Immature natural killer cell (primary cell): ENCODE measurements around the gene TAF1B. TPM values are rescaled to one million over a fixed set of nuclear protein-coding genes. Genes with fewer than 3 reads are reported as not detected.
"Not testable (repeated sequence)": the region's sequence is repeated elsewhere in the genome, so short reads cannot be mapped to it uniquely, and the experiment has no call there.

Experiments
- DNase-seq, 3 donors: peaks; one replicate each; pipeline ENCODE4 v3.0.0; 2022; ENCODE audit warnings: mixed read lengths in 1 of 3
- H3K27ac Mint-ChIP-seq, 6 donors: one replicate each; pipeline ENCODE4 v1.8.0; 2020; ENCODE audit warnings: mixed read lengths in 6 of 6, mild to moderate bottlenecking in 5 of 6, inconsistent platforms in 4 of 6, moderate library complexity in 3 of 6
- H3K27me3 Mint-ChIP-seq, 3 donors: one replicate each; pipeline ENCODE4 v1.8.0; 2020 to 2021; ENCODE audit warnings: low read depth in 3 of 3, mild to moderate bottlenecking in 3 of 3, mixed read lengths in 3 of 3, moderate library complexity in 3 of 3, inconsistent platforms in 1 of 3
- H3K36me3 Mint-ChIP-seq, 3 donors: one replicate each; pipeline ENCODE4 v1.8.0; 2020; ENCODE audit warnings: mixed read lengths in 3 of 3, inconsistent platforms in 2 of 3, mild to moderate bottlenecking in 2 of 3
- H3K4me1 Mint-ChIP-seq, 2 donors: one replicate each; pipeline ENCODE4 v1.8.0; 2020; ENCODE audit warnings: inconsistent platforms in 2 of 2, mild to moderate bottlenecking in 2 of 2, mixed read lengths in 2 of 2, moderate library complexity in 1 of 2
- H3K4me3 Mint-ChIP-seq, 5 donors: one replicate each; pipeline ENCODE4 v1.8.0; 2020; ENCODE audit warnings: mild to moderate bottlenecking in 5 of 5, mixed read lengths in 5 of 5, inconsistent platforms in 3 of 5, moderate library complexity in 3 of 5
- H3K9me3 Mint-ChIP-seq, 6 donors: one replicate each; pipeline ENCODE4 v1.8.0; 2020; ENCODE audit warnings: mild to moderate bottlenecking in 6 of 6, mixed read lengths in 6 of 6, inconsistent platforms in 4 of 6, moderate library complexity in 3 of 6
- polyA plus RNA-seq, 3 donors: library from polyadenylated mRNA; unstranded; fragments of 300-500 nt; fragmentation: Illumina TruSeq; gene quantifications; one replicate each; pipeline ENCODE4 v1.2.3, GENCODE V29; 2021

The TAF1B gene
- polyA plus RNA-seq, 3 donors from 2014 or later, result 8.7 to 21.8 (median 10.2) TPM

- Mint-ChIP-seq H3K27ac (no peak overlapping the region), H3K4me1 (peaks cover 11 to 42% of the 10 kb centered on the region in 2 donors), H3K9me3 (peaks cover 2 to 14% (median 8%) of the 10 kb centered on the region in 6 donors), H3K4me3 (no peak overlapping the region), H3K27me3 (peaks cover 0 to 1% (median 0%) of the 10 kb centered on the region in 3 donors), H3K36me3 (peaks cover 26 to 41% (median 29%) of the 10 kb centered on the region in 3 donors)
- DNase-seq, result no peak
Observed at GRCh38 chr2:9892236-9892635, 49.0 kb downstream of the TAF1B start.

- DNase-seq, result no peak
- no peaks in the 10 kb centered on the region for H3K9me3 Mint-ChIP-seq
- H3K4me1 Mint-ChIP-seq, result peaks cover 11 to 23% of the 10 kb centered on the region in 2 donors
- H3K27ac Mint-ChIP-seq, result no peak overlapping the region
- peaks cover 6 to 14% (median 7%) of the 10 kb centered on the region in 3 donors for H3K36me3 Mint-ChIP-seq
- H3K27me3 Mint-ChIP-seq, result peaks cover 0 to 1% (median 0%) of the 10 kb centered on the region in 3 donors
- H3K4me3 Mint-ChIP-seq, result no peak overlapping the region
Observed at GRCh38 chr2:9895669-9896590, 52.7 kb downstream of the TAF1B start.

GRCh38 chr2:9897331-9897737 is 54.1 kb downstream of the TAF1B start:
- Mint-ChIP-seq H3K27me3 (no peaks in the 10 kb centered on the region), H3K4me3 (no peak overlapping the region), H3K36me3 (peaks cover 3 to 11% (median 6%) of the 10 kb centered on the region in 3 donors), H3K9me3 (no peaks in the 10 kb centered on the region), H3K4me1 (peaks cover 11 to 23% of the 10 kb centered on the region in 2 donors), H3K27ac (peak overlapping the region in 1 of 6 donors; percentile 32)
- DNase-seq, result no peak

DNA sequence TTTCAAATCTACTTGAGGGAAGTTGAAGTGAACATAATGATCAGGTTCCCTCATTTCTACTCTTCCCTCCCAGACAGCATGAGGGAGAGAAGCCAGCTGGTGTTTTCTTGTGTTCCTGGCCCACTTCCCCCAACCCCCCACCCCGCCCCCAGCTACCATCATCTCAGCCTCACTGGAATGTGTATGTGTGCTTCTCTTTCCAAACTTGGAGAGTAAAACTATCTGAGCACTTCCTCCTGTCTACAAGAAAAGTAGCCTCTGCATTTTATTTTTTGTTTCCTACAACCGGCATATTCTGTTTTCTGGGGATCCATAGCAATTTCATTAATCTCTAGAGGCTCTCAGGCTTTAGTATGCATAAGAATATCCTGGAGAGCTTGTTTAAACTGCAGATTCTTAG is 54.6 kb downstream of the TAF1B start:
- Mint-ChIP-seq H3K9me3 (no peaks in the 10 kb centered on the region), H3K4me3 (no peak overlapping the region), H3K27me3 (no peaks in the 10 kb centered on the region), H3K27ac (no peak overlapping the region), H3K36me3 (peaks cover 0 to 10% (median 6%) of the 10 kb centered on the region in 3 donors), H3K4me1 (peaks cover 11 to 23% of the 10 kb centered on the region in 2 donors)
- no peak for DNase-seq

DNA sequence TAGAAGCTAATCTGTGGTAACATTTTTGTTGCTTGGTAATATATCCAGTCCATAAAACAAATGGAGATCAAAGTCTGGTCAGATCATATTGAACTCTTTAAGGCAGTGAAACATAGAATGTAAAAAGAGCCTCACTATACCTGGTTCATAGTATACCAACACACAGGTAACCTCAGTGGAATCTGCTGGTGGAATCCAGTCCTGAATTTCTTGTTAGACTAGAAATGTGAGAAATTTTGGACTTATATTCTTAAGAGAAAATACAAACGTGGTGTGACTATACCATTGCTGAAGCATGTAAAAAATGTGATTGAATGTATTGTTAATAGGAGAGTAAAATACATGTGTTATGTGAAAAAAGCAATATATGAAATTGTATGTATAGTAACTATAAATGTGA is 62.1 kb downstream of the TAF1B start:
- Mint-ChIP-seq H3K36me3 (peaks cover 0 to 10% (median 4%) of the 10 kb centered on the region in 3 donors), H3K9me3 (no peaks in the 10 kb centered on the region), H3K27ac (no peak overlapping the region), H3K4me1 (no peaks in the 10 kb centered on the region), H3K27me3 (peaks cover 0 to 4% (median 0%) of the 10 kb centered on the region in 3 donors), H3K4me3 (no peak overlapping the region)
- DNase-seq, result no peak

DNA sequence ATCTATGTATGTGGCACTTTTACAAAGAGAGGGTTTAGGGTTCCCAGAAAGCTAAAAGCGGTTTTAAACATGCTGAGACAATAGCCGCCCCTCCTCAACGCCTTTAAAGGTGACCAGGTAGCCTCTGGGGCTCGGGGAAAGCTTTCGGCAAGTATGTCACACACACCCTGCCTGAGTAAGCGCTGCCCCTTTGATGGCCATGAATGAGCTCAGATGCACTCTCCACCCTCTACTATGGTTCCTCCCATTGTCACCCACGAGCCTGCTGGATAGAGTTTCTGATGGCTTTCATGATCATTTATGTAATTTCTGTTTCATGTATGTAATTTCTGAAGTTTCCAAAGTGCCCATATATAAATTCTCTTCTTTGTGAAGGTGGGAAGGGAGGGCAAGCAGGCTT is 64.1 kb downstream of the TAF1B start:
- no peak overlapping the region for H3K27ac Mint-ChIP-seq
- no peak overlapping the region for H3K4me3 Mint-ChIP-seq
- peaks cover 0 to 14% (median 8%) of the 10 kb centered on the region in 3 donors for H3K36me3 Mint-ChIP-seq
- no peaks in the 10 kb centered on the region for H3K9me3 Mint-ChIP-seq
- peaks cover 0 to 4% (median 0%) of the 10 kb centered on the region in 3 donors for H3K27me3 Mint-ChIP-seq
- no peak for DNase-seq
- H3K4me1 Mint-ChIP-seq, result no peaks in the 10 kb centered on the region

DNA sequence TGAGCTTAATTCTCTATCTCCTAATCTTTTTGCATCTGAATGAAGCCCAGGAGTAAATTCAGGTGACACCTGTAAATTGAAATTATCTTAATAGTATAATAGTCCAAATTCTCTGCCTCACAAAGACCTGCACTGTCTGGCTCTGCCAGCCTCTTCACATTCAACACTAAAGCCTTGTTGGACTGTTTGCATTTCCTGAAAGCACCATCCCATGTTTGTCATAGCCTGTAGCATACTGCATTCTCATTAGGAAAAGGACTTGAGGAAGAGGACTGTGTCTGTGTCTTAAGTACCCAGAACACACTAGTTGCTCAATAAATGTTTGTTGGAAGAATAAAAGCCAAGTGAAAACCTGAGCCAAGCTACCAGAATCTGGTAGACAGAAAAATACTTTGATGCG is 65.4 kb downstream of the TAF1B start:
- Mint-ChIP-seq H3K4me1 (no peaks in the 10 kb centered on the region), H3K27me3 (peaks cover 0 to 4% (median 0%) of the 10 kb centered on the region in 3 donors)

DNA sequence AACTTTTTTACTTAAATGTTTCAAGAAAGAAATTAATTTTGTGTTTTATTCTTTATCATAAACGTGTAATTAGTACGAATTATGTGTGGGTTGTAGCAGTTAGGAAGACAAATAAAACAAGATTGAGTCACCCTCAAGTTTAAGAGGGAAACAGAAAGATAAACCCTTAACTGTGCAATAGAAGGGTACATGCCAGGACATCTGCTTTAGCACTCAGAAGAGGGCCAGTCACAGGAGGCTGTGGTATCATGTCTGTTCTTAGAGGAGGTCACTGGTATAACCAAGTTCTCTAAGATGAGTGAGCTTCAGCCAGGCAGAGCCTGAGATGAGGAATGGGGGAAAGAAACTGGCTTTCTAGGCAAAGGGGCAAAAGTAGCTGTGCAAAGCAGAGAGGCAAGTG is 65.8 kb downstream of the TAF1B start:
- no peak overlapping the region for H3K27ac Mint-ChIP-seq
- no peak for DNase-seq
- H3K4me1 Mint-ChIP-seq, result no peaks in the 10 kb centered on the region
- no peak overlapping the region for H3K4me3 Mint-ChIP-seq
- no peaks in the 10 kb centered on the region for H3K9me3 Mint-ChIP-seq
- H3K27me3 Mint-ChIP-seq, result peaks cover 0 to 4% (median 0%) of the 10 kb centered on the region in 3 donors
- peaks cover 14 to 29% (median 16%) of the 10 kb centered on the region in 3 donors for H3K36me3 Mint-ChIP-seq

More for the DNA sequence above, 65.4 kb downstream of the TAF1B start:
- Mint-ChIP-seq H3K4me3 (no peak overlapping the region), H3K27ac (no peak overlapping the region), H3K36me3 (peaks cover 9 to 26% (median 12%) of the 10 kb centered on the region in 3 donors), H3K9me3 (no peaks in the 10 kb centered on the region)
- DNase-seq, result no peak

DNA sequence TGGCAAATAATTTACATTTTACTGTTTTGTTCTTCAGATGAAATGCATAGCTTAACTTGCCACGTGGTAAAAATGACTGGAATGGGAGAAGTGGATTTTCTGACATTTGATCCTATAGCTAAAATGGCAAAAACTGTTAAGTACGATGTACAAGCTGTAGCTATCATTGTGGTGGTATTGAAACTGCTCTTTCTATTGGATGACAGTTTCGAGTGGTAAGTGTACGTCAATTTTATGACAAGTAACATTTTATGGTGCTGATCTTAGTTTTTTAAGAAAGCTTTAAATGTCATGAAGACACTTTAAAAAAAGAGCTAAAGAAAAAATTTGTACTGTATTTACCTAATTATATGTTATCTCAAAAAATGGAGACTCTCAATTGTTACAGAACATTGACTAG is 67.4 kb downstream of the TAF1B start:
- H3K4me3 Mint-ChIP-seq, result no peak overlapping the region
- peaks cover 19 to 28% (median 21%) of the 10 kb centered on the region in 3 donors for H3K36me3 Mint-ChIP-seq
- no peak overlapping the region for H3K27ac Mint-ChIP-seq
- no peaks in the 10 kb centered on the region for H3K9me3 Mint-ChIP-seq
- H3K27me3 Mint-ChIP-seq, result peaks cover 0 to 2% (median 0%) of the 10 kb centered on the region in 3 donors
- no peak for DNase-seq
- no peaks in the 10 kb centered on the region for H3K4me1 Mint-ChIP-seq

- Mint-ChIP-seq H3K9me3 (no peaks in the 10 kb centered on the region), H3K27ac (no peak overlapping the region), H3K27me3 (peaks cover 0 to 2% (median 0%) of the 10 kb centered on the region in 3 donors), H3K4me3 (no peak overlapping the region), H3K4me1 (no peaks in the 10 kb centered on the region), H3K36me3 (peaks cover 19 to 33% (median 21%) of the 10 kb centered on the region in 3 donors)
- no peak for DNase-seq
Observed at GRCh38 chr2:9912468-9912867, 69.2 kb downstream of the TAF1B start.

DNA sequence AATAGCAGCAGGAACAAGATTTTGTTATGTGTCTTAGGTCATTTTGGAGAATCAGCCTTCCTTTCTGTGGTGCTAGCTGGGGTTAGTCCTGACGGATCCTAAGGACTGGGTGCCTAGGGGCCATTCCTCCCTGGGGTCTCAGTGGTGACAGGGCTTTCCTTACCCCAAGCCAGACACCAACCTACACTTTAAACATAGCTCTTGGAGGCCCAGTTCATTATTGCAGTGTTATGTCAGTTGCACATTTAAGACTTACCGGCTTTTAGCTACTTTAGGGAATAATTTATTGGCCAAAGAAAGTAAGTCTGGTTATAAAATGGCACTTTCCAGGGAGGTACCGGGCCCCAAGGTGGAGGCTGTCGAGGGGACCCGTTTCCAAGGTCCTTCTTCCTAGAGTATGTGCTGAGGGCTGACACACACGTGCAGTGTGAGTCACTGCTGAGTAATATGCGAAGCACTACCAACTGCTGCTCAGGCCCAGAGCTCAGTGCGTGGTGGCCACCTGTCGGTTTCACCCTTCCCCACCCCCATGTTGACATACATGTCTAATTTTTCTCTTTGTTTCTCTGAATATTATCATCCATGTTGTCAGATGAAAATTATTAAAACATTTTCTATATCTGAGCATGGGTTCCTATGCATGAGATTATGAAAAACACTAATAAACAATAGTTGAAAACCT is 71.3 kb downstream of the TAF1B start:
- Mint-ChIP-seq H3K9me3 (no peaks in the 10 kb centered on the region), H3K4me3 (no peak overlapping the region), H3K4me1 (no peaks in the 10 kb centered on the region), H3K27ac (no peak overlapping the region), H3K27me3 (peaks cover 0 to 1% (median 0%) of the 10 kb centered on the region in 3 donors), H3K36me3 (peaks cover 19 to 39% (median 21%) of the 10 kb centered on the region in 3 donors)
- DNase-seq, result no peak

- DNase-seq, result no peak
- H3K4me1 Mint-ChIP-seq, result no peaks in the 10 kb centered on the region
- H3K9me3 Mint-ChIP-seq, result no peaks in the 10 kb centered on the region
- H3K36me3 Mint-ChIP-seq, result peaks cover 24 to 49% (median 34%) of the 10 kb centered on the region in 3 donors
- H3K4me3 Mint-ChIP-seq, result no peak overlapping the region
- H3K27me3 Mint-ChIP-seq, result peaks cover 0 to 4% (median 0%) of the 10 kb centered on the region in 3 donors
- H3K27ac Mint-ChIP-seq, result no peak overlapping the region
Observed at GRCh38 chr2:9918275-9918674, 75.0 kb downstream of the TAF1B start.

DNA sequence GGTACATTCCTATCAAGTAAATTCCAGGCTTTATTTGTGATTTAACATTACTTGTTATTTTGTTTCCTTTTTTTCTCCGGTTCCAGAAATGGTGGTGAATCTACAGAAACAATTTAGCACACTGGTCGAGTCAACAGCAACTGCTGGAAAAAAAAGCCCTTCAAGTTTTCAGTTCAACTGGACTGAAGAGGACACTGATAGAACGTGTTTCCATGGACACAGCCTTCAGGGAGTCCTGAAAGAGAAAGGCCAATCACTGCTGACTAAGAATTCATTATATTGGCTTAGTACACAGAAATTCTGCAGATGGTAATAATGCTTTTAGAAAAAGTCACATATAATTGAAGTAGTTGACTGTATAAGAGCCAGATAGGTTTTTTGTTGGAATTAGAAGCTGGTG is 76.2 kb downstream of the TAF1B start:
- no peaks in the 10 kb centered on the region for H3K4me1 Mint-ChIP-seq
- peaks cover 16 to 40% (median 29%) of the 10 kb centered on the region in 3 donors for H3K36me3 Mint-ChIP-seq
- H3K9me3 Mint-ChIP-seq, result no peaks in the 10 kb centered on the region
- H3K27me3 Mint-ChIP-seq, result peaks cover 0 to 4% (median 0%) of the 10 kb centered on the region in 3 donors
- DNase-seq, result no peak
- H3K27ac Mint-ChIP-seq, result no peak overlapping the region
- no peak overlapping the region for H3K4me3 Mint-ChIP-seq

- H3K9me3 Mint-ChIP-seq, H3K27ac Mint-ChIP-seq: not testable (repeated sequence)
- peaks cover 13 to 46% (median 40%) of the 10 kb centered on the region in 3 donors for H3K36me3 Mint-ChIP-seq
Observed at GRCh38 chr2:9927020-9927419, 83.7 kb downstream of the TAF1B start.

More at GRCh38 chr2:9927020-9927419, 83.7 kb downstream of the TAF1B start:
- DNase-seq, H3K27me3 Mint-ChIP-seq, H3K4me3 Mint-ChIP-seq, H3K4me1 Mint-ChIP-seq: not testable (repeated sequence)
